BLaER1 (cell line): ENCODE data around the gene PCNX1.

ENCODE experiments used
- H3K27ac ChIP-seq: shearing (Covaris generic); formaldehyde crosslinking; 2 replicates; pipeline ENCODE4 v1.8.1; 2022
- H3K27me3 ChIP-seq: shearing (Covaris generic); formaldehyde crosslinking; 2 replicates; pipeline ENCODE4 v1.8.1; 2022
- H3K36me3 ChIP-seq: shearing (Covaris generic); formaldehyde crosslinking; 2 replicates; pipeline ENCODE4 v1.8.1; 2022
- H3K4me1 ChIP-seq: shearing (Covaris generic); formaldehyde crosslinking; 2 replicates; pipeline ENCODE4 v1.8.1; 2022
- H3K4me2 ChIP-seq: shearing (Covaris generic); formaldehyde crosslinking; 2 replicates; pipeline ENCODE4 v1.8.1; 2022
- H3K4me3 ChIP-seq: shearing (Covaris generic); formaldehyde crosslinking; 2 replicates; pipeline ENCODE4 v1.8.1; 2022
- H3K9ac ChIP-seq: shearing (Covaris generic); formaldehyde crosslinking; 2 replicates; pipeline ENCODE4 v1.8.1; 2022
- H3K9me3 ChIP-seq: shearing (Covaris generic); formaldehyde crosslinking; 2 replicates; pipeline ENCODE4 v1.8.1; 2022
- H4K20me1 ChIP-seq: shearing (Covaris generic); formaldehyde crosslinking; 2 replicates; pipeline ENCODE4 v1.8.1; 2022
- Cebpa-rat ChIP-seq: shearing (Covaris generic); IDR thresholded peaks from 2 replicates; pipeline ENCODE4 v1.8.1; 2022

Gene PCNX1

GRCh38 chr14:71163842-71164629, 256.8 kb downstream of the PCNX1 start:
- no peak overlapping the region for H3K4me3 ChIP-seq
- H3K27me3 ChIP-seq: no peaks in the 10 kb centered on the region
- peaks cover 6% of the 10 kb centered on the region; the same call in 1 of the 2 replicates for H3K9me3 ChIP-seq
- no peaks in the 10 kb centered on the region for H3K36me3 ChIP-seq
- no peak overlapping the region for H3K4me2 ChIP-seq
- no peak overlapping the region for H3K9ac ChIP-seq
- no peak for TF ChIP-seq Cebpa-rat
- no peaks in the 10 kb centered on the region for H4K20me1 ChIP-seq
- no peaks in the 10 kb centered on the region for H3K4me1 ChIP-seq
- H3K27ac ChIP-seq: no peak overlapping the region
